ENCODE measurements around the gene TFPT. TPM values are rescaled to one million over a fixed set of nuclear protein-coding genes. Genes with fewer than 3 reads are reported as not detected.
A peak's percentile ranks its signal among the peaks of the same experiment; 100 is the strongest.

The TFPT gene
- total RNA-seq, 1 experiment from 2014 or later, result 26.6 TPM

- Histone ChIP-seq H3T11ph (ENCODE audit: low read length) (no peak overlapping the region), H2BK15ac (ENCODE audit: low read depth, low read length) (no peak overlapping the region), H4K20me1 (ENCODE audit: control insufficient read depth, insufficient read depth, insufficient read length) (peaks cover under 1% of the 10 kb centered on the region), H3K79me1 (ENCODE audit: insufficient read depth, low read depth, low read length, poor library complexity, severe bottlenecking) (peaks cover 14% of the 10 kb centered on the region), H4K8ac (replicated peaks; ENCODE audit: insufficient read length, low read depth, low read length) (no peak overlapping the region), H3K18ac (ENCODE audit: insufficient read length, low read depth, low read length) (no peak overlapping the region), H2BK5ac (ENCODE audit: insufficient read length, low read length) (no peak overlapping the region), H3K9ac (ENCODE audit: extremely low read depth, insufficient read length, low read length) (no peak overlapping the region), H3K79me2 (ENCODE audit: insufficient read depth, low read length) (peaks cover 24% of the 10 kb centered on the region; the same call in 1 of the 2 replicates), H2AFZ (ENCODE audit: low read length) (no peak overlapping the region), H3K4me1 (ENCODE audit: insufficient read depth, low read length) (no peaks in the 10 kb centered on the region), H3K4me2 (ENCODE audit: insufficient read depth, insufficient read length, low read length) (peak overlapping the region; percentile 28), H2BK20ac (ENCODE audit: low read depth, low read length, poor library complexity, severe bottlenecking) (no peak overlapping the region), H2AK5ac (ENCODE audit: insufficient read length, low read length) (no peak overlapping the region), H3K4ac (ENCODE audit: low read depth, low read length) (no peak overlapping the region), H3K14ac (ENCODE audit: insufficient read depth, low read length) (no peak overlapping the region; the same call in 1 of the 2 replicates), H3K27ac (ENCODE audit: insufficient read length, low read depth, low read length) (no peak overlapping the region), H3K23me2 (ENCODE audit: insufficient read length, low read depth, low read length, poor library complexity, severe bottlenecking) (peaks cover 13% of the 10 kb centered on the region), H4K5ac (ENCODE audit: insufficient read length, low read depth, low read length) (no peak overlapping the region), H3K23ac (ENCODE audit: insufficient read length, low read depth, low read length) (no peak overlapping the region), H4K91ac (ENCODE audit: insufficient read length, low read depth, low read length) (no peak overlapping the region), H2BK120ac (ENCODE audit: low read depth, low read length, poor library complexity, severe bottlenecking) (no peak overlapping the region), H3K27me3 (ENCODE audit: insufficient read depth, low read length) (no peaks in the 10 kb centered on the region), H2BK12ac (ENCODE audit: insufficient read length, low read depth, low read length) (no peak overlapping the region), H3K9me3 (ENCODE audit: control insufficient read depth, low read depth, low read length) (peaks cover under 1% of the 10 kb centered on the region), H3K56ac (ENCODE audit: insufficient read length, low read depth, low read length) (no peak overlapping the region)
- peak overlapping the region; percentile 80 to 93 for H3K4me3 Mint-ChIP-seq
- DNase-seq, result no peak
- H3K9me3 Mint-ChIP-seq, result peaks cover 6% of the 10 kb centered on the region in 2 experiments
- no peak for TF ChIP-seq CTCF (conservative IDR thresholded peaks at IDR 0.05)
- no peaks in the 10 kb centered on the region; the same call in 1 of the 2 replicates for H3K27me3 Mint-ChIP-seq (ENCODE audit: low read depth)
- peaks cover 36 to 52% (median 39%) of the 10 kb centered on the region in 3 experiments for H3K36me3 Mint-ChIP-seq (ENCODE audit: insufficient read depth in 1 of 3, low read depth in 3 of 3)
- H3K4me1 Mint-ChIP-seq, result peaks cover 37 to 39% of the 10 kb centered on the region in 2 experiments
- no CpG with 5 or more reads among the region's 31 CpGs for WGBS (ENCODE audit: extremely low coverage, insufficient read length, low lambda C conversion rate)
- peak overlapping the region; percentile 57 to 95 (median 91); a peak in 6 of 7 replicates for H3K27ac Mint-ChIP-seq
Measured at GRCh38 chr19:54138489-54139256, 23.2 kb upstream of the TFPT start.

Measured in H9 (cell line).